ENCODE data around the gene RRP15.

RRP15 gene

GRCh38 chr1:218362418-218363076 is 77.5 kb downstream of the RRP15 start:
- TF ChIP-seq SIN3A (IDR thresholded peaks at IDR 0.05; ENCODE audit: borderline replicate concordance, insufficient read depth, low read length): no peak
- TF ChIP-seq, protein P1, sequence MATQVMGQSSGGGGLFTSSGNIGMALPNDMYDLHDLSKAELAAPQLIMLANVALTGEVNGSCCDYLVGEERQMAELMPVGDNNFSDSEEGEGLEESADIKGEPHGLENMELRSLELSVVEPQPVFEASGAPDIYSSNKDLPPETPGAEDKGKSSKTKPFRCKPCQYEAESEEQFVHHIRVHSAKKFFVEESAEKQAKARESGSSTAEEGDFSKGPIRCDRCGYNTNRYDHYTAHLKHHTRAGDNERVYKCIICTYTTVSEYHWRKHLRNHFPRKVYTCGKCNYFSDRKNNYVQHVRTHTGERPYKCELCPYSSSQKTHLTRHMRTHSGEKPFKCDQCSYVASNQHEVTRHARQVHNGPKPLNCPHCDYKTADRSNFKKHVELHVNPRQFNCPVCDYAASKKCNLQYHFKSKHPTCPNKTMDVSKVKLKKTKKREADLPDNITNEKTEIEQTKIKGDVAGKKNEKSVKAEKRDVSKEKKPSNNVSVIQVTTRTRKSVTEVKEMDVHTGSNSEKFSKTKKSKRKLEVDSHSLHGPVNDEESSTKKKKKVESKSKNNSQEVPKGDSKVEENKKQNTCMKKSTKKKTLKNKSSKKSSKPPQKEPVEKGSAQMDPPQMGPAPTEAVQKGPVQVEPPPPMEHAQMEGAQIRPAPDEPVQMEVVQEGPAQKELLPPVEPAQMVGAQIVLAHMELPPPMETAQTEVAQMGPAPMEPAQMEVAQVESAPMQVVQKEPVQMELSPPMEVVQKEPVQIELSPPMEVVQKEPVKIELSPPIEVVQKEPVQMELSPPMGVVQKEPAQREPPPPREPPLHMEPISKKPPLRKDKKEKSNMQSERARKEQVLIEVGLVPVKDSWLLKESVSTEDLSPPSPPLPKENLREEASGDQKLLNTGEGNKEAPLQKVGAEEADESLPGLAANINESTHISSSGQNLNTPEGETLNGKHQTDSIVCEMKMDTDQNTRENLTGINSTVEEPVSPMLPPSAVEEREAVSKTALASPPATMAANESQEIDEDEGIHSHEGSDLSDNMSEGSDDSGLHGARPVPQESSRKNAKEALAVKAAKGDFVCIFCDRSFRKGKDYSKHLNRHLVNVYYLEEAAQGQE (IDR thresholded peaks at IDR 0.05; ENCODE audit: insufficient read depth in 1 of 2, low read depth in 2 of 2, low read length in 2 of 2): no peak
- TF ChIP-seq POLR2AphosphoS5 (IDR thresholded peaks at IDR 0.05; ENCODE audit: low read depth, low read length): no peak
- TF ChIP-seq TAF1 (IDR thresholded peaks at IDR 0.05; ENCODE audit: borderline replicate concordance, insufficient read depth, low read length): no peak
- no peak for TF ChIP-seq FOXP2 (optimal IDR thresholded peaks at IDR 0.05; ENCODE audit: borderline replicate concordance, extremely low read depth, extremely low read length, insufficient read depth)

DNA sequence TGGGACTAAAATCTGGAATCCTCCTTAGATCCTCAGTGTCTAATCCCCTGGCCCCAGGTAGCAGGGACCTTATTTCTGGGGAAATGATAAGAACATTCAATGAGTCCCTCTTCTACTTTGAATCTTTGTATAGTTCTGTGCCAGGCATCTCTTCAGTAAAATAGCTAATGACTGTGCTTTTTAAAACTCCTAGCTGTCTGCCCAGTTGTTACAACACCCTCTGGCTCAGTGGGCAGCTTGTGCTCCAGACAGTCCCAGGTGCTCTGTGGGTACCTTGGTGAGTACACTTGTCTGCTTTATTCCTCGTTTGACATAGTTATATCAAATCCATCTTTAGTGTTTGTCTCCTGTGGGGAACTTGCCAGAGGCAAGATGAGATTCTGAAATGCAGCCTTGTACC is 78.0 kb downstream of the RRP15 start:
- TF ChIP-seq TAF1 (IDR thresholded peaks at IDR 0.05; ENCODE audit: borderline replicate concordance, insufficient read depth, low read length): no peak
- no peak for TF ChIP-seq FOXP2 (optimal IDR thresholded peaks at IDR 0.05; ENCODE audit: borderline replicate concordance, extremely low read depth, extremely low read length, insufficient read depth)
- TF ChIP-seq, protein P1 (IDR thresholded peaks at IDR 0.05; ENCODE audit: insufficient read depth in 1 of 2, low read depth in 2 of 2, low read length in 2 of 2): no peak
- TF ChIP-seq POLR2AphosphoS5 (IDR thresholded peaks at IDR 0.05; ENCODE audit: low read depth, low read length): no peak
- TF ChIP-seq SIN3A (IDR thresholded peaks at IDR 0.05; ENCODE audit: borderline replicate concordance, insufficient read depth, low read length): no peak

GRCh38 chr1:218364028-218364710 is 79.1 kb downstream of the RRP15 start:
- TF ChIP-seq POLR2AphosphoS5 (IDR thresholded peaks at IDR 0.05; ENCODE audit: low read depth, low read length): no peak
- no peak for TF ChIP-seq FOXP2 (optimal IDR thresholded peaks at IDR 0.05; ENCODE audit: borderline replicate concordance, extremely low read depth, extremely low read length, insufficient read depth)
- TF ChIP-seq TAF1 (IDR thresholded peaks at IDR 0.05; ENCODE audit: borderline replicate concordance, insufficient read depth, low read length): no peak
- no peak for TF ChIP-seq SIN3A (IDR thresholded peaks at IDR 0.05; ENCODE audit: borderline replicate concordance, insufficient read depth, low read length)

DNA sequence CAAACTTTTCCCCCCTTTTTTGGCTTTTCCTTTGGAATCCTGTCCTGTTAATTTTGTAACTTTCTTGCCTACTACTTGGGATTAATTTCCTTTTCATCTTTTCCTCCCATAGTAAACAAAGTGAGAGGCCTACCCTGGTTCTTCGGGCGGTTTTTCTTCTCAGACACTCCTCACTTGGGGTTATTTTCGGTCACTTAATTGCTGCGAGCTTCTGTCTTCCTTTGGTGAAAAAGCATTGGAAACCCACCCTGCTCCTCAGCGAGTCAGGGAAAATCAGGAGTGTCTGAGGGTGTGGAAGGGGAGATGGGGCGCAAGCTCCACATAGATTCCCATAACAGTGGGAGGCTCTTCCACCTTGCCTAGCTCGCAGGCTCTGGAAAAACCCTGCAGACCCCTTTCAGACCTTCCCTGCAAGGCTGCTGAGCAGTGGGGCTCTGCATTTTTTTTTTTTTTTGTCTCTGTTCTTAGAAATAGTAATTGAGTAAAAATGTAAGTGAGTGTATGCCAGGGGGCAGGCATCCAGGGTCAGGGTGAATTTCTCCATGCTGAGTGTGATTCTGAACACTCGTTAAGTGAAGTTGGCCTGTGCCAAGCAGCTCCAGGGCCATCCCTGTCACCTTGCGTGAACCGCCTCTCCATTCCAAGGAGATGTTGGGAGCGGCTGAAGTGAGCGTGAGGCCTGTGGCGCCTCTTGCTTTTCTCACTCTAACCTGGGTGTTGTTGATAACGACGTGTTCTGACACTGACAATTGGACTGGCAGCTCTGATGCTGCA is 80.3 kb downstream of the RRP15 start:
- TF ChIP-seq SIN3A (IDR thresholded peaks at IDR 0.05; ENCODE audit: borderline replicate concordance, insufficient read depth, low read length) (no peak), FOXP2 (optimal IDR thresholded peaks at IDR 0.05; ENCODE audit: borderline replicate concordance, extremely low read depth, extremely low read length, insufficient read depth) (no peak), TAF1 (IDR thresholded peaks at IDR 0.05; ENCODE audit: borderline replicate concordance, insufficient read depth, low read length) (no peak), POLR2AphosphoS5 (IDR thresholded peaks at IDR 0.05; ENCODE audit: low read depth, low read length) (no peak)
- TF ChIP-seq, protein P1 (IDR thresholded peaks at IDR 0.05; ENCODE audit: insufficient read depth in 1 of 2, low read depth in 2 of 2, low read length in 2 of 2): no peak

DNA sequence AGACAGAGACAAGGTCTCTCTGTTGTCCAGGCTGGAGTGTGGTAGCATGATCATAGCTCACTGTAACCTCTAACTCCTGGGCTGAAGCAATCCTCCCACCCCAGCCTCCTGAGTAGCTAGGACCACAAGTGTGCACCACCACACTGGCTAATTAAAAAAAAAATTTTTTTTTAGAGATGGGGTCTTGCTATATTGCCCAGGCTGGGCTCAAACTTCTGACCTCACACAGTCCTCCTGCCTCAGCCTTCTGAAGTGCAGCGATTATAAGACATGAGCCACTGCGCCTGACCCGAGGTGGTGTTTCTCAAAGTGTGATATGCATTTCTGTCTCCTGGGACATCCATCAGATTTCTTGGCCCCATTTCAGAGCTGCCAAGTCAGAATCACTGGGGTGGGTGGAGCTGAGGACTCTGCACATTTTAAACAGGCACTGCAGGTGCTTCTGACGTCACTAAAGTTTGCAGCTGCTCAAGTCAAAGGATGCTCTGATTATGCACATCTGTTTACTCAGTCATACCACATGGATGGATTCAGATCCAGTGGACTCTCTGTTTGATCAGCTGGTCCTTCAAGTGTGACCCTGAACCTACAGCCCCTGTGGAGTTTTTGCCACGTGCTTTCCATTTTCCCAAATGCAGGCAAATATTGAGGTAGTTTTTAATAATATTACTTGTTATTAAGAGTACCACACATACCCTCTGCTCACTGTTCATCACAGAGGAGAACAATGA is 81.4 kb downstream of the RRP15 start:
- TF ChIP-seq SIN3A (IDR thresholded peaks at IDR 0.05; ENCODE audit: borderline replicate concordance, insufficient read depth, low read length) (no peak), POLR2AphosphoS5 (IDR thresholded peaks at IDR 0.05; ENCODE audit: low read depth, low read length) (no peak), FOXP2 (optimal IDR thresholded peaks at IDR 0.05; ENCODE audit: borderline replicate concordance, extremely low read depth, extremely low read length, insufficient read depth) (no peak), TAF1 (IDR thresholded peaks at IDR 0.05; ENCODE audit: borderline replicate concordance, insufficient read depth, low read length) (no peak)
- TF ChIP-seq, protein P1 (IDR thresholded peaks at IDR 0.05; ENCODE audit: insufficient read depth in 1 of 2, low read depth in 2 of 2, low read length in 2 of 2): no peak

Data from PFSK-1 (cell line).